Muscle layer of colon (tissue), 2 donors: ENCODE measurements around the gene GABARAPL1.
"Not testable (repeated sequence)": the region's sequence is repeated elsewhere in the genome, so short reads cannot be mapped to it uniquely, and the experiment has no call there.

Experiments
- H3K27ac ChIP-seq: one replicate; pipeline ENCODE4 v1.7.0; 2013; ENCODE audit warnings: low read depth, mild to moderate bottlenecking, low read length, moderate library complexity
- H3K27me3 ChIP-seq, 2 donors: one replicate each; pipeline ENCODE4 v1.7.0; 2013; ENCODE audit warnings: low read length in 2 of 2, mild to moderate bottlenecking in 2 of 2; ENCODE audit not compliant: insufficient read depth in 2 of 2, control insufficient read depth in 1 of 2
- H3K36me3 ChIP-seq: one replicate; pipeline ENCODE4 v1.7.0; 2013; ENCODE audit warnings: mild to moderate bottlenecking, low read length; ENCODE audit not compliant: insufficient read depth
- H3K4me1 ChIP-seq: one replicate; pipeline ENCODE4 v1.7.0; 2013; ENCODE audit warnings: mild to moderate bottlenecking, low read length; ENCODE audit not compliant: insufficient read depth
- H3K4me3 ChIP-seq, 2 donors: one replicate each; pipeline ENCODE4 v1.7.0; 2013; ENCODE audit warnings: low read length in 2 of 2, low read depth in 1 of 2, mild to moderate bottlenecking in 1 of 2, moderate library complexity in 1 of 2
- H3K9ac ChIP-seq: one replicate; pipeline ENCODE4 v1.7.0; 2013; ENCODE audit warnings: low read length
- H3K9me3 ChIP-seq: one replicate; pipeline ENCODE4 v1.7.0; 2013; ENCODE audit warnings: mild to moderate bottlenecking, low read length
- donor health status: abdominal sarcoma.
- donor health status: Adenocarcinoma of cecum.

The GABARAPL1 gene

DNA sequence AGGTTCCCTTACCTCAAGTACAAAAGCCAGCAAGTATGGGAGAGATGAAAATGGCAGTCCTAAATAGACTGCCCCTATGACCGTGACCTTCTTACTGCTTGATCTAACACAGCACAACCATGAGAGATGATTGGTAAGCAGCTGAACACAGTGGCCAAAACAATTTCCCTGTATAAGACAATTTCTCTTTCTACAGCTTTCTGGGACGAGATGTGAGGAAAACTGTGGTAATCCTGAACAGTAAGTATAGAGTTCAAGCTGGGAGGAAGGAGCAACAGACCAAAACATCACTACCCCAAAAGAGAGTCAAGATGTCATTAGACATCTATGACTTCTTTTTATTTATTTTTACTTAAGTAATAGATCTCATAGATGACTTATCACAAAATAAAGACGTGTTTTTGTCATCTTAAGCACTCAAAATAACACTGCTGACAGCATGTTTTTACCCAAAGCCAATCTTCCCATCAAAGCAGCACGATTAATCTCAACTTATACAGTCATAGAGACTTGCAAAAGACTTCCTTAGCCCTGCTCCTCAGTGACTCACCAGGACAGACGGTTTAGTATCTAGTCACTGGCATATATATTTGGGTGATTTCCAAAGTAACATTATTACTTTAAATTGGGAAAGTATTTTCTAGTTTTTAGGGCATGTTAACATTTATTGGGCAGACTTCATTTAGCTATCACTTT is 30.2 kb upstream of the GABARAPL1 start:
- Histone ChIP-seq H3K27ac (no peak overlapping the region), H3K36me3 (no peaks in the 10 kb centered on the region), H3K4me1 (no peaks in the 10 kb centered on the region), H3K4me3 (no peak overlapping the region), H3K9ac (no peak overlapping the region), H3K27me3 (no peaks in the 10 kb centered on the region), H3K9me3 (no peaks in the 10 kb centered on the region)

DNA sequence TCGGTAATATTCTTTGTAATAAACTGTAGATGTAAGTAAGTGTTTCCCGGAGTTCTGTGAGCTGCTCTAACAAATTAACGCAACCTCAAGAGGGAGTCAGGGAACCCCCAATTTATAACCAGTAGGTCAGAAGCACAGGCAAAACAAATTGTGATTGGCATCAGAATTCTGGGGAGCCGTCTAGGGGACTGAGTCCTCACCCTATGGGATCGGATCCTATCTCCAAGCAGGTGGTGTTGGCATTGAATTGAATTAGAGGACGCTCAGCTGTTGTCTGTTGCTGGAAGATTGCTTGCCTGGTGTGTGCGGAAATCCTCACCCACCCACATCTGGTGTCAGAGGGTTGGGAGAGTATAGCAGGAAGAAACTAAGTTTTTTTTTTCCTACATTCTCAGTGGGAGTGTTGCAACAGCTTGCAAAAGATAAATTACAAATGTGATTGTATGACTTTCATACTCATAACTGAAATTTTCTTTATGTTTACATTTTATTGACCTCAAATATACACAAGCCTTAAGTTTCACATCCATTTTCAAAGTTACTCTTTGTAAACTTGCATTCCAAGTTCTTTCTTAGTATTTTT is 28.3 kb upstream of the GABARAPL1 start:
- no peaks in the 10 kb centered on the region for H3K36me3 ChIP-seq
- no peaks in the 10 kb centered on the region for H3K4me1 ChIP-seq
- H3K9ac ChIP-seq, result no peak overlapping the region
- no peaks in the 10 kb centered on the region for H3K27me3 ChIP-seq
- H3K27ac ChIP-seq, result no peak overlapping the region
- H3K9me3 ChIP-seq, result no peaks in the 10 kb centered on the region
- H3K4me3 ChIP-seq, result no peak overlapping the region

DNA sequence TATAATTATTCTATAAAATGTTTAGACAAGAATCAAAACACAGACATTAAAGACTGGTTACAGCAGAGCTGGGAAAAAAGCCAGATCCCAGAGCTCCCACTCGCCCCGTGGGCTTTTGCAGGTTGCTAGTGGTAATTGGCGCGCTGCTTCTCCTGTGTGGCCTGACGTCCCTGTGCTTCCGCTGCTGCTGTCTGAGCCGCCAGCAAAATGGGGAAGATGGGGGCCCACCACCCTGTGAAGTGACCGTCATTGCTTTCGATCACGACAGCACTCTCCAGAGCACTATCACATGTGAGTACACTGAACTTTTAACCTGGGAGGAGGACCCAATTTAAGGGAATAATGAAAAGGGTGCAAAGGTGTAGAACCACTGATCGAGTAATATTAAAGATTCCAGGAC is 26.4 kb upstream of the GABARAPL1 start:
- H3K4me3 ChIP-seq, result no peak overlapping the region
- no peaks in the 10 kb centered on the region for H3K36me3 ChIP-seq
- H3K9ac ChIP-seq, result no peak overlapping the region
- H3K27ac ChIP-seq, result no peak overlapping the region
- no peaks in the 10 kb centered on the region for H3K27me3 ChIP-seq
- H3K9me3 ChIP-seq, result no peaks in the 10 kb centered on the region
- peaks cover 4% of the 10 kb centered on the region for H3K4me1 ChIP-seq

DNA sequence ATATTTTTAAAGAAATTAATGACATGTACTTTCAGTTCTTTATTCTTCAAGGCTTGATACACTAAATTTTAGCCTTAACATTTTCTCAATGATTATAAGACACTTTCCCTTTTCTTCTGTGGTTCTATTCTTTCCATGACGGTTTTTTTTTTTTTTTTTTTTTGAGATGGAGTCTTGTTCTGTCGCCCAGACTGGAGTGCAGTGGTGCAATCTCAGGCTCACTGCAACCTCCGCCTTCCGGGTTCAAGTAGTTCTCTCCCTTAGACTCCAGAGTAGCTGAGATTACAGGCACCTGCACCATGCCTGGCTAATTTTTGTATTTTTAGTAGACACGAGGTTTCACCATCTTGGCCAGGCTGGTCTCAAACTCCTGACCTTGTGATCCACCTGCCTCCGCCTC is 25.7 kb upstream of the GABARAPL1 start:
- H3K27ac ChIP-seq, H3K9ac ChIP-seq, H3K4me1 ChIP-seq, H3K9me3 ChIP-seq, H3K27me3 ChIP-seq, H3K36me3 ChIP-seq, H3K4me3 ChIP-seq: not testable (repeated sequence)

DNA sequence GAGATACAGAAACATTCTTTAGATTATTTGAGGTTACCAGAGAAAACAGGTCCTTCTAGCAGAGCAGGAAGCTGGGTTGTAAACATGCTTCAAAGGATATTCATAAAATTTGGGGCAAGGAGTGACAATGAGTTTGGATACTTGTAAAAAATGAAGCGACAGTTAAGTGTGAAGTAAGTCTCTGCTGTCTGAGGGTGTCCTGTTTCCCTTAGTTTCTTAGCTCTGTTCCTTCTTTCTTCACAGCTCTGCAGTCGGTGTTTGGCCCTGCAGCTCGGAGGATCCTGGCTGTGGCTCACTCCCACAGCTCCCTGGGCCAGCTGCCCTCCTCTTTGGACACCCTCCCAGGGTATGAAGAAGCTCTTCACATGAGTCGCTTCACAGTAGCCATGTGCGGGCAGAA is 23.0 kb upstream of the GABARAPL1 start:
- no peaks in the 10 kb centered on the region for H3K9me3 ChIP-seq
- no peak overlapping the region for H3K9ac ChIP-seq
- H3K4me3 ChIP-seq, result no peak overlapping the region
- no peaks in the 10 kb centered on the region for H3K27me3 ChIP-seq
- no peaks in the 10 kb centered on the region for H3K36me3 ChIP-seq
- peaks cover 4% of the 10 kb centered on the region for H3K4me1 ChIP-seq
- H3K27ac ChIP-seq, result no peak overlapping the region

DNA sequence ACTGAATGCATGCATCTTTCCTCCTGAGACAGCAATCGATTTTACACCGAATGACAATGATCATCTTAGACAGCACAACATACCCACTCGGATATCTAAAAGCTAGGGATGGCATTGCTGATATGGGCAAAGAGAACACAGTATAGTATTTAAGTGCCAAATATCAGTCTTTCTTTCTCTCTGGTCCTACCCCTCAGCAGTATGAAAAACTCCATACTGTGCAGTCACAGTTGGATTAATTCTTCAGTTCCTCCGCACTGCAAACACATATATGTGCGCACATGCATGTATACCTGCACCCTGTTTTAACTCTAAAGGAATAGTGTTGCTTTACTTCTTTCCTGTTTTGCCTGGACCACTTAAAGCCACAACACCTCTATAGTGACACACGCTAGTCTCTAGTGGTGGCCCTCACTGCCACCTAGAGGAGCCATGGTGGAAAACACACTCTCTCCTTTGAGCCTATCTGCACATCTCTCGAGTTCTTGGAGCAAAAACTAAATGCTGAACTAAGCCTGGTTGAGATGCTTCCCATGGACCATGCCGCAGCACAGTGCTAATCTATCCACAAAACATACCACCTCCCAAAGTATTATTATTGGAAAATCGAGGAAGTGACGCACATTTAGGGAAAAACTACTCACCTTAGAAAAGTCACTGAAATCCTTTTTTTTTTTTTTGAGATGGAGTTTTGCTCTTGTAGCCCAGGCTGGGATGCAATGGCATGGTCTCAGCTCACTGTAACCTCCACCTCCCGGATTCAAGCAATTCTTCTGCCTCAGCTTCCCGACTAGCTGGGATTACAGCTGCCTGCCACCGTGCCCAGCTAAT is 21.9 kb upstream of the GABARAPL1 start:
- H3K9ac ChIP-seq, result no peak overlapping the region
- no peaks in the 10 kb centered on the region for H3K27me3 ChIP-seq
- no peaks in the 10 kb centered on the region for H3K36me3 ChIP-seq
- H3K27ac ChIP-seq, result no peak overlapping the region
- H3K4me3 ChIP-seq, result no peak overlapping the region
- no peaks in the 10 kb centered on the region for H3K9me3 ChIP-seq
- peaks cover 4% of the 10 kb centered on the region for H3K4me1 ChIP-seq

DNA sequence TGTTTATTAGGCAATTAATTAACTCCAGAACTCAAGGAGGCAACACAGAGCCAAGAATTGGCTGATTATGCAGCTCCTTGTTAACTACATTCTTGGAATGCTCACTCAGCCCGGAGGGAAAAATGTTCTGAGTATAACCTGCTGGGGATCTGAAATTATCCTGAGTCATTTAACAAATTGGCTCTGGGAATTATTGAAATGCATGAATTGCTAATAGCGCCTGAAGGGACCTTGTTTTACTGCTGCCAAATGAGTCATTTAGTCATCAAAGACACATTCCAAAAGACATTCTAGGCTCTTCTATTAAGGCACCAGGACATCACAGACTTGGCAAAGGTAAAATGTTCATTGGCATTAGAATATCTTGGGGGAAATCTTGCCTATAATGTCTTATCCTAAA is 20.8 kb upstream of the GABARAPL1 start:
- Histone ChIP-seq H3K27me3 (no peaks in the 10 kb centered on the region), H3K27ac (no peak overlapping the region), H3K4me1 (peaks cover 4% of the 10 kb centered on the region), H3K9me3 (no peaks in the 10 kb centered on the region), H3K4me3 (no peak overlapping the region), H3K36me3 (no peaks in the 10 kb centered on the region), H3K9ac (no peak overlapping the region)

DNA sequence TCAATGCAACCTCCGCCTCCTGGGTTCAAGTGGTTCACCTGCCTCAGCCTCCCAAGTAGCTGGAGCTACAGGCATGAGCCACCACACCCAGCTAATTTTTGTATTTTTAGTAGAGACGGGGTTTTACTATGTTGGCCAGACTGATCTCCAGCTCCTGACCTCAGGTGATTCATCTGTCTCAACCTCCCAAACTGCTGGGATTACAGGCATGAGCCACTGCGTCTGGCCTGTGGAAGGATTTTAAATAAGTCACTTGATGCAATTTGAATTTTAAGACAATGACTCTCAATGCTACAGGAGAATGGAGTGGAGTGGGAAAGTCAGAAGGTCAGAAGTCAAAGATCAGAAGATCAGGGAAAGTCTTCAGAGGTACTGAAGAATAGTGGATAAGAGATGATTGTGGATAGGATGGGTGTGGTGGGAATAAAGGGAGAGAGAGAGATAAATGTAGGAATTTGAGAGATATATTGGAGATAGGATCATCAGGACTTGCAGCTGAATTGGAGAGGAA is 18.5 kb upstream of the GABARAPL1 start:
- H3K9me3 ChIP-seq, result no peaks in the 10 kb centered on the region
- no peak overlapping the region for H3K9ac ChIP-seq
- no peaks in the 10 kb centered on the region for H3K27me3 ChIP-seq
- no peak overlapping the region for H3K27ac ChIP-seq
- no peaks in the 10 kb centered on the region for H3K36me3 ChIP-seq
- peaks cover 4% of the 10 kb centered on the region for H3K4me1 ChIP-seq
- no peak overlapping the region for H3K4me3 ChIP-seq

DNA sequence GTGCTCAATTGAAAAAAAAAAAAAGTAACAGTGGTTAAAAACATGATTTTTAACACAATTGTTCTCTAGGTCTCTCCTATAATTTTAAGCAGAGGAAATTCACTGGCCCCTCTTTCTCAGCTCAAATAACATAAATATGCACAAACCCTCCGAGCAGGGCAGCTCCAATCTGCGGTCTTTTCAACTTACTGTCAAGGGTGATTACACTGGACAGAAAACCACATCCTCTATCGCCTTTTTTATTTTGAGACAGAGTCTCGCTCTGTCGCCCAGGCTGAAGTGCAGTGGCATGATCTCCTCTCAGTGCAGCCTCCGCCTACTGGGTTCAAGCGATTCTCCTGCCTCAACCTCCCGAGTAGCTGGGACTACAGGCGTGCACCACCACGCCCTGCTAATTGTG is 16.5 kb upstream of the GABARAPL1 start:
- Histone ChIP-seq H3K4me1 (no peaks in the 10 kb centered on the region), H3K27ac (no peak overlapping the region), H3K27me3 (no peaks in the 10 kb centered on the region), H3K9ac (no peak overlapping the region), H3K9me3 (no peaks in the 10 kb centered on the region), H3K4me3 (no peak overlapping the region), H3K36me3 (no peaks in the 10 kb centered on the region)

DNA sequence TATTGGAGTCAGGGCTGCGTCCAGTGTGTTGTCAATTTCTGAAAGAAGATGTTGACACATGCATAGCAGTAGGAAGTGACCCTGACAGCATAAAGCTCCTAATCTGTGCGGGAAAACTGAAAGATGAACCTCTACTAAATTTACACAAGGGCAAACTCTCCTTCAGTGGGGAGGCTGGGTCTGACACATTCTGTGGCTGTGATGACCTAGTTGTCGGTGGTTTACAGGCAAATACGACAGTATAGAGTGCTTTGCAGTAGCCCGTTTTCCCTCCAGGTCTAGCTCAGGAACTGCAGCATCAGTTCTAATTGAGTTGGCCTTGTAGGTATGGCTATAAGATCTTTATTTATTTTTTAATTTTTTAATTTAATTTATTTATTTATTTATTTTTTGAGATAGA is 14.8 kb upstream of the GABARAPL1 start:
- Histone ChIP-seq H3K9me3 (no peaks in the 10 kb centered on the region), H3K27ac (no peak overlapping the region), H3K27me3 (no peaks in the 10 kb centered on the region), H3K4me1 (no peaks in the 10 kb centered on the region), H3K9ac (no peak overlapping the region), H3K36me3 (no peaks in the 10 kb centered on the region), H3K4me3 (no peak overlapping the region)

DNA sequence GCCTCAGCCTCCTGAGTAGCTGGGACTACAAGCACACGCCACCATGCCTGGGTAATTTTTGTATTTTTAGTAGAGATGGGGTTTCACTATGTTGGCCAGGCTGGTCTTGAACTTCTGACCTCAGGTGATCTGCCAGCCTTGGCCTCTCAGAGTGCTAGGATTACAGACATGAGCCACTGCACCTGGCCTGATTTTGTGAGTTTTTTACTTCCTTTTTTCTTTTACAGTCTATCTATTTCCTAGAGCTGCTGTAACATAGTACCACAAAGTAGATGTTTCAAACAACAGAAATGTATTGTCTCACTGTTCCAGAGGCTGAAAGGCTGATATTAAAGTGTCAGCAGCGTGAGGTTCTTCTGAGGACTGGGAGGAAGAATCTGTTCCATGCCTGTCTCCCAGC is 8.2 kb upstream of the GABARAPL1 start:
- H3K36me3 ChIP-seq, H3K27ac ChIP-seq, H3K9ac ChIP-seq, H3K4me1 ChIP-seq, H3K27me3 ChIP-seq, H3K9me3 ChIP-seq, H3K4me3 ChIP-seq: not testable (repeated sequence)
